ENCODE data around the gene SPOCK1. TPM values are rescaled to one million over a fixed set of nuclear protein-coding genes. Genes with fewer than 3 reads are reported as not detected.

The SPOCK1 gene
- total and polyA plus RNA-seq, 4 experiments from 2014 or later: not detected

DNA sequence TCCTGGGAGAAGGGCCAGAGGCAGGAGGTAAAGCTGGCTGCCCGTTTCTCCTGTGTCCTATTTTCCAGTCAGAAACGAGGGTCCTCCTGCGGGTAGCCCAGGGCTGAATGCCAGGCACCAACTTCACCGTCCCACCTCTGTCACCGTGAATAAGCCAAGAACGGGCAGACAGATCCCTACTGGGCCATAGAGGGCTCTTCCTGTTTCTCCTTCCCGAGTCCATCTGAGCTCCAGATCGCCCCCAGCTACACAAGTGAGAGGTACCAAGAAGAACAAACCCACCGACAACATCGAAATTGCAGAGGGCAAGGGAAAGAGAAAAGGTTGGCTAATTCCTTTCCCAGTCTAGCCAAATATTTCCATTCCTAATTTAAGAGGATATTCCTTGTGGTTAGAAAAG, 93.7 kb downstream of the SPOCK1 start:
- Histone ChIP-seq H3K27ac (ENCODE audit: low read depth, low read length) (no peak overlapping the region), H3K27me3 (ENCODE audit: insufficient read depth, low read length) (no peaks in the 10 kb centered on the region), H3K4me1 (ENCODE audit: insufficient read depth, low read length) (no peaks in the 10 kb centered on the region), H3K9me3 (ENCODE audit: control insufficient read depth in 1 of 2, low read length in 2 of 2) (no peaks in the 10 kb centered on the region), H3K36me3 (ENCODE audit: insufficient read depth, low read length) (no peaks in the 10 kb centered on the region), H3K4me3 (ENCODE audit: low read length in 2 of 2) (no peak overlapping the region)
- no peaks in the 10 kb centered on the region for H3K36me3 Mint-ChIP-seq
- no peak overlapping the region for H3K27ac Mint-ChIP-seq
- POLR2A ChIA-PET (ENCODE audit: partially characterized antibody): no interaction called here
- H3K27me3 Mint-ChIP-seq: peaks cover 3% of the 10 kb centered on the region in 2 donors
- CTCF ChIA-PET (ENCODE audit: partially characterized antibody): no interaction called here
- no peaks in the 10 kb centered on the region for H3K4me1 Mint-ChIP-seq
- no peak for DNase-seq
- H3K9me3 Mint-ChIP-seq: no peaks in the 10 kb centered on the region
- no peak overlapping the region for H3K4me3 Mint-ChIP-seq
- intact Hi-C loops (cut with micrococcal nuclease): no loop called here

DNA sequence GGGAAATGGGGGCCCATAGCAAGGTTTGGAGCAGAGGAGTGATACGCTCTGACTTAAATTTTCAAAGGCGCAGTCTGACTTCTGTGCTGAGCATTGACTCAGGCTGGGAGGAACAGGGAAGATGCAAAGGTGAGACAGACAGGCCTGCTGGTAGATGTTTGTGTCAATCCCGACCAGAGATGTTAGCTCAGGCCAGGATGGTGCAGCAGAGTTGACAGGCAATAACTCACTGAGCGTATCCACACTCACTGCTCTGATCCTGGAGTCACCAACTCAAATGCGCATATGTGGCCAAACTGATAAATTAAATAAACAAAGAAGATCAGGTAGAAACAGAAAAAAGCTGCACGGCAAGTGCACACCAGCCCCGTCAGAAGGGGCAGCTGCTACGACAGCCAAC, 95.3 kb downstream of the SPOCK1 start:
- no peak overlapping the region for H3K27ac Mint-ChIP-seq
- no peak overlapping the region for H3K27ac ChIP-seq (ENCODE audit: low read depth, low read length)
- no peak overlapping the region for H3K4me3 Mint-ChIP-seq
- no peaks in the 10 kb centered on the region for H3K4me1 ChIP-seq (ENCODE audit: insufficient read depth, low read length)
- H3K4me3 ChIP-seq (ENCODE audit: low read length in 2 of 2): no peak overlapping the region
- no peak for DNase-seq
- H3K4me1 Mint-ChIP-seq: no peaks in the 10 kb centered on the region
- ChIA-PET POLR2A (ENCODE audit: partially characterized antibody) (no interaction called here), CTCF (ENCODE audit: partially characterized antibody) (no interaction called here)
- no peaks in the 10 kb centered on the region for H3K36me3 Mint-ChIP-seq
- H3K27me3 ChIP-seq (ENCODE audit: insufficient read depth, low read length): no peaks in the 10 kb centered on the region
- intact Hi-C loops (cut with micrococcal nuclease): no loop called here
- H3K27me3 Mint-ChIP-seq: peaks cover 0 to 3% of the 10 kb centered on the region in 2 donors
- H3K9me3 Mint-ChIP-seq: no peaks in the 10 kb centered on the region
- no peaks in the 10 kb centered on the region for H3K36me3 ChIP-seq (ENCODE audit: insufficient read depth, low read length)
- no peaks in the 10 kb centered on the region for H3K9me3 ChIP-seq (ENCODE audit: control insufficient read depth in 1 of 2, low read length in 2 of 2)

- Mint-ChIP-seq H3K9me3 (no peaks in the 10 kb centered on the region), H3K27me3 (peaks cover 0 to 3% of the 10 kb centered on the region in 2 donors), H3K36me3 (no peaks in the 10 kb centered on the region), H3K27ac (no peak overlapping the region), H3K4me3 (no peak overlapping the region), H3K4me1 (no peaks in the 10 kb centered on the region)
- no peak overlapping the region for H3K27ac ChIP-seq (ENCODE audit: low read depth, low read length)
- ChIA-PET POLR2A (ENCODE audit: partially characterized antibody) (no interaction called here), CTCF (ENCODE audit: partially characterized antibody) (no interaction called here)
- H3K36me3 ChIP-seq (ENCODE audit: insufficient read depth, low read length): no peaks in the 10 kb centered on the region
- DNase-seq: no peak
- intact Hi-C loops (cut with micrococcal nuclease): no loop called here
- no peaks in the 10 kb centered on the region for H3K4me1 ChIP-seq (ENCODE audit: insufficient read depth, low read length)
- no peak overlapping the region for H3K4me3 ChIP-seq (ENCODE audit: low read length in 2 of 2)
- no peaks in the 10 kb centered on the region for H3K9me3 ChIP-seq (ENCODE audit: control insufficient read depth in 1 of 2, low read length in 2 of 2)
- no peaks in the 10 kb centered on the region for H3K27me3 ChIP-seq (ENCODE audit: insufficient read depth, low read length)
These were observed 96.5 kb downstream of the SPOCK1 start for GRCh38 chr5:137402436-137403187.

DNA sequence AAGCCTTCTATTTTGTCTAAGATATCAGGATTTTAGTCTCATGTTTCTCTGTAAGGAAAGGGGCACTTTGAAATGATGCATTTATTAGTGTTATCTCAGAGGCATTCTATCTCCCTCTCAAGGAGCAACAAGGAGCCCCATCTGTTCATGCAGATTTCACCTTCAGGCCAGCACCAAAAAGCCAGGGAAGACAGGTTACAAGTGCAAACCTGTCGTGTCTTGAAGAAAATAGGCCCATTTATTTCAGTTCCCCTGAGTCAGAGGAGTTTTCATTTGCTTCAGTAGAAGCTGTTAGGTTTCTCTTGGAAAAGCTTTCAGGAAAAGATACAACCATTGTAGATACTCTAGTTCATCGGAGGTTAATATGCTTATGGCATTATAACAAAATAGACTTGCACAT, 97.2 kb downstream of the SPOCK1 start:
- H3K4me3 Mint-ChIP-seq: no peak overlapping the region
- POLR2A ChIA-PET (ENCODE audit: partially characterized antibody): no interaction called here
- Histone ChIP-seq H3K36me3 (ENCODE audit: insufficient read depth, low read length) (no peaks in the 10 kb centered on the region), H3K27me3 (ENCODE audit: insufficient read depth, low read length) (no peaks in the 10 kb centered on the region), H3K4me1 (ENCODE audit: insufficient read depth, low read length) (no peaks in the 10 kb centered on the region), H3K27ac (ENCODE audit: low read depth, low read length) (no peak overlapping the region), H3K9me3 (ENCODE audit: control insufficient read depth in 1 of 2, low read length in 2 of 2) (no peaks in the 10 kb centered on the region), H3K4me3 (ENCODE audit: low read length in 2 of 2) (no peak overlapping the region)
- no peak overlapping the region for H3K27ac Mint-ChIP-seq
- intact Hi-C loops (cut with micrococcal nuclease): no loop called here
- no peak for DNase-seq
- H3K4me1 Mint-ChIP-seq: no peaks in the 10 kb centered on the region
- H3K27me3 Mint-ChIP-seq: peaks cover 0 to 3% of the 10 kb centered on the region in 2 donors
- no peaks in the 10 kb centered on the region for H3K9me3 Mint-ChIP-seq
- no peaks in the 10 kb centered on the region for H3K36me3 Mint-ChIP-seq
- CTCF ChIA-PET (ENCODE audit: partially characterized antibody): no interaction called here

GRCh38 chr5:137400571-137400970, 98.6 kb downstream of the SPOCK1 start:
- Histone ChIP-seq H3K27ac (ENCODE audit: low read depth, low read length) (no peak overlapping the region), H3K4me3 (ENCODE audit: low read length in 2 of 2) (no peak overlapping the region), H3K4me1 (ENCODE audit: insufficient read depth, low read length) (no peaks in the 10 kb centered on the region), H3K36me3 (ENCODE audit: insufficient read depth, low read length) (no peaks in the 10 kb centered on the region), H3K9me3 (ENCODE audit: control insufficient read depth in 1 of 2, low read length in 2 of 2) (no peaks in the 10 kb centered on the region), H3K27me3 (ENCODE audit: insufficient read depth, low read length) (no peaks in the 10 kb centered on the region)
- no peaks in the 10 kb centered on the region for H3K36me3 Mint-ChIP-seq
- H3K4me1 Mint-ChIP-seq: no peaks in the 10 kb centered on the region
- ChIA-PET POLR2A (ENCODE audit: partially characterized antibody) (no interaction called here), CTCF (ENCODE audit: partially characterized antibody) (interaction anchor here (0.8 kb wide), 1 partner anchor 12 kb away, joined by 3 read pairs; no protein-coding TSS in a partner anchor)
- intact Hi-C loops (cut with micrococcal nuclease): no loop called here
- no peak overlapping the region for H3K27ac Mint-ChIP-seq
- no peak for DNase-seq
- peaks cover 1 to 3% of the 10 kb centered on the region in 2 donors for H3K27me3 Mint-ChIP-seq
- H3K4me3 Mint-ChIP-seq: no peak overlapping the region
- no peaks in the 10 kb centered on the region for H3K9me3 Mint-ChIP-seq

- no peaks in the 10 kb centered on the region for H3K36me3 ChIP-seq (ENCODE audit: insufficient read depth, low read length)
- H3K4me3 ChIP-seq (ENCODE audit: low read length in 2 of 2): no peak overlapping the region
- POLR2A ChIA-PET (ENCODE audit: partially characterized antibody): no interaction called here
- H3K4me1 Mint-ChIP-seq: no peaks in the 10 kb centered on the region
- no peaks in the 10 kb centered on the region for H3K27me3 ChIP-seq (ENCODE audit: insufficient read depth, low read length)
- H3K4me3 Mint-ChIP-seq: no peak overlapping the region
- intact Hi-C loops (cut with micrococcal nuclease): no loop called here
- H3K27ac ChIP-seq (ENCODE audit: low read depth, low read length): no peak overlapping the region
- DNase-seq: no peak
- H3K36me3 Mint-ChIP-seq: no peaks in the 10 kb centered on the region
- peaks cover 1 to 3% of the 10 kb centered on the region in 2 donors for H3K27me3 Mint-ChIP-seq
- no peaks in the 10 kb centered on the region for H3K4me1 ChIP-seq (ENCODE audit: insufficient read depth, low read length)
- H3K9me3 ChIP-seq (ENCODE audit: control insufficient read depth in 1 of 2, low read length in 2 of 2): no peaks in the 10 kb centered on the region
- H3K27ac Mint-ChIP-seq: no peak overlapping the region
- H3K9me3 Mint-ChIP-seq: no peaks in the 10 kb centered on the region
- CTCF ChIA-PET (ENCODE audit: partially characterized antibody): no interaction called here
These were observed 99.2 kb downstream of the SPOCK1 start for GRCh38 chr5:137399911-137400310.

- Histone ChIP-seq H3K27ac (ENCODE audit: low read depth, low read length) (no peak overlapping the region), H3K27me3 (ENCODE audit: insufficient read depth, low read length) (no peaks in the 10 kb centered on the region), H3K4me3 (ENCODE audit: low read length in 2 of 2) (no peak overlapping the region), H3K4me1 (ENCODE audit: insufficient read depth, low read length) (no peaks in the 10 kb centered on the region), H3K9me3 (ENCODE audit: control insufficient read depth in 1 of 2, low read length in 2 of 2) (no peaks in the 10 kb centered on the region), H3K36me3 (ENCODE audit: insufficient read depth, low read length) (no peaks in the 10 kb centered on the region)
- Mint-ChIP-seq H3K27ac (no peak overlapping the region), H3K9me3 (no peaks in the 10 kb centered on the region), H3K4me1 (no peaks in the 10 kb centered on the region), H3K36me3 (no peaks in the 10 kb centered on the region), H3K4me3 (no peak overlapping the region), H3K27me3 (peaks cover 1 to 3% of the 10 kb centered on the region in 2 donors)
- CTCF ChIA-PET (ENCODE audit: partially characterized antibody): no interaction called here
- intact Hi-C loops (cut with micrococcal nuclease): no loop called here
- no peak for DNase-seq
- POLR2A ChIA-PET (ENCODE audit: partially characterized antibody): no interaction called here
These were observed 100.4 kb downstream of the SPOCK1 start for GRCh38 chr5:137398751-137399150.

GRCh38 chr5:137398154-137398553, 101.0 kb downstream of the SPOCK1 start:
- ChIA-PET CTCF (ENCODE audit: partially characterized antibody) (no interaction called here), POLR2A (ENCODE audit: partially characterized antibody) (no interaction called here)
- no peaks in the 10 kb centered on the region for H3K9me3 ChIP-seq (ENCODE audit: control insufficient read depth in 1 of 2, low read length in 2 of 2)
- no peak overlapping the region for H3K27ac ChIP-seq (ENCODE audit: low read depth, low read length)
- H3K27me3 ChIP-seq (ENCODE audit: insufficient read depth, low read length): no peaks in the 10 kb centered on the region
- Mint-ChIP-seq H3K4me3 (no peak overlapping the region), H3K9me3 (no peaks in the 10 kb centered on the region), H3K27me3 (peaks cover 0 to 4% of the 10 kb centered on the region in 2 donors), H3K27ac (no peak overlapping the region), H3K4me1 (no peaks in the 10 kb centered on the region), H3K36me3 (no peaks in the 10 kb centered on the region)
- H3K4me3 ChIP-seq (ENCODE audit: low read length in 2 of 2): no peak overlapping the region
- no peaks in the 10 kb centered on the region for H3K4me1 ChIP-seq (ENCODE audit: insufficient read depth, low read length)
- intact Hi-C loops (cut with micrococcal nuclease): no loop called here
- H3K36me3 ChIP-seq (ENCODE audit: insufficient read depth, low read length): no peaks in the 10 kb centered on the region
- DNase-seq: no peak
